Kidney (tissue), 14 donors: ENCODE measurements around the gene OR5A2. TPM values are rescaled to one million over a fixed set of nuclear protein-coding genes. Genes with fewer than 3 reads are reported as not detected.
"Not testable (repeated sequence)": the region's sequence is repeated elsewhere in the genome, so short reads cannot be mapped to it uniquely, and the experiment has no call there.

Experiments
- DNase-seq, 5 donors: peaks; one replicate each; pipeline ENCODE4 v3.0.0-alpha.2; 2013 to 2020
- FAIRE-seq: peaks from 2 replicates; lab custom pipeline; 2012; peaks lifted over from hg19 to GRCh38; lab: Jason Lieb, UNC
- H3K27ac ChIP-seq, 2 donors: one replicate each; pipeline ENCODE4 v1.7.0; 2013; ENCODE audit warnings: low read depth in 2 of 2, low read length in 2 of 2, inconsistent platforms in 1 of 2
- H3K27me3 ChIP-seq: one replicate; pipeline ENCODE4 v1.7.1; 2013; ENCODE audit warnings: low read length, inconsistent platforms; ENCODE audit not compliant: control insufficient read depth, insufficient read depth
- H3K36me3 ChIP-seq, 3 donors: one replicate each; pipeline versions ENCODE4 v1.7.0 to v1.7.1; 2013; ENCODE audit warnings: low read length in 3 of 3, control low read depth in 1 of 3, inconsistent platforms in 1 of 3; ENCODE audit not compliant: insufficient read depth in 3 of 3, control insufficient read depth in 2 of 3
- H3K4me1 ChIP-seq, 3 donors: one replicate each; pipeline versions ENCODE4 v1.7.0 to v1.7.1; 2013; ENCODE audit warnings: low read length in 3 of 3, inconsistent platforms in 1 of 3, low read depth in 1 of 3; ENCODE audit not compliant: control insufficient read depth in 2 of 3, insufficient read depth in 2 of 3
- H3K4me3 ChIP-seq, 3 donors: one replicate each; pipeline versions ENCODE4 v1.7.0 to v1.8.1; 2013; ENCODE audit warnings: low read length in 3 of 3, control low read depth in 1 of 3, inconsistent platforms in 1 of 3
- H3K9ac ChIP-seq, 3 donors: one replicate each; pipeline versions ENCODE4 v1.7.0 to v1.7.1; 2013; ENCODE audit warnings: low read length in 3 of 3, control low read depth in 1 of 3, inconsistent platforms in 1 of 3
- H3K9me3 ChIP-seq, 3 donors: one replicate each; pipeline versions ENCODE4 v1.7.0 to v1.7.1; 2013; ENCODE audit warnings: low read length in 3 of 3, control low read depth in 1 of 3, inconsistent platforms in 1 of 3; ENCODE audit not compliant: control insufficient read depth in 2 of 3, insufficient read depth in 1 of 3
- CTCF ChIP-seq: IDR thresholded peaks from 3 replicates; pipeline ENCODE4 v1.5.1; 2012; ENCODE audit warnings: mild to moderate bottlenecking, moderate library complexity, borderline replicate concordance; ENCODE audit not compliant: insufficient read depth; ENCODE audit errors: extremely low read depth
- intact Hi-C: fragments of 100-400 bp; cut with DNase I; formaldehyde crosslinking; loops from one replicate; pipeline ENCODE4 v1.11.1; 2022
- polyA plus RNA-seq: library from polyadenylated mRNA; stranded (reverse); fragments of 350-450 nt; fragmentation: Illumina TruSeq; extraction: RNeasy Lipid Tissue Mini Kit (QIAGEN cat#74804); gene quantifications from one replicate; pipeline ENCODE4 v1.2.3, GENCODE V29; 2014; ENCODE audit warnings: low read depth, low replicate concordance; ENCODE audit not compliant: insufficient read depth
- total RNA-seq: library from RNA; stranded (reverse); fragmentation: NEBNext Ultra II Directional; extraction: Animal tissue kit (Norgen Biotek cat#: 25700); gene quantifications from one replicate; pipeline ENCODE4 v1.2.1, GENCODE V29; 2021
- donor health status: control.
- donor health status: control.
- donor health status: control.
- donor health status: control.
- donor health status: control.
- donor health status: DM: yes; HTN: yes; CAD: no.
- donor health status: Normal renal cell carcinoma (clear cell type).

The OR5A2 gene
- total and polyA plus RNA-seq, 2 donors from 2014 or later, result not detected

- H3K9me3 ChIP-seq, result no peaks in the 10 kb centered on the region
- no peak for FAIRE-seq
- no peak overlapping the region for H3K9ac ChIP-seq
- intact Hi-C loops, result no loop called here
- H3K4me3 ChIP-seq, result no peak overlapping the region
- no peak for TF ChIP-seq CTCF
- no peak overlapping the region for H3K27ac ChIP-seq
- H3K27me3 ChIP-seq, result no peaks in the 10 kb centered on the region
- no peaks in the 10 kb centered on the region for H3K36me3 ChIP-seq
- no peak for DNase-seq
- H3K4me1 ChIP-seq, result no peaks in the 10 kb centered on the region
Observed at GRCh38 chr11:59394186-59394585, 32.0 kb downstream of the OR5A2 start.

- no peak for TF ChIP-seq CTCF
- DNase-seq, result no peak
- FAIRE-seq, result no peak
Observed at GRCh38 chr11:59380263-59381059, 45.8 kb downstream of the OR5A2 start.

GRCh38 chr11:59372324-59372723 lies 53.9 kb downstream of the OR5A2 start:
- H3K4me3 ChIP-seq, H3K9ac ChIP-seq, FAIRE-seq, DNase-seq, H3K27ac ChIP-seq, intact Hi-C loops, H3K36me3 ChIP-seq, H3K4me1 ChIP-seq, H3K9me3 ChIP-seq, H3K27me3 ChIP-seq: not testable (repeated sequence)

More at GRCh38 chr11:59380263-59381059, 45.8 kb downstream of the OR5A2 start:
- no peaks in the 10 kb centered on the region for H3K27me3 ChIP-seq
- H3K9me3 ChIP-seq, result no peaks in the 10 kb centered on the region
- H3K27ac ChIP-seq, result no peak overlapping the region
- intact Hi-C loops, result no loop called here
- no peak overlapping the region for H3K4me3 ChIP-seq
- H3K4me1 ChIP-seq, result no peaks in the 10 kb centered on the region
- no peak overlapping the region for H3K9ac ChIP-seq
- H3K36me3 ChIP-seq, result no peaks in the 10 kb centered on the region

- DNase-seq (no peak), FAIRE-seq (no peak)
- intact Hi-C loops, result no loop called here
Observed at GRCh38 chr11:59368238-59369022, 57.8 kb downstream of the OR5A2 start.

More at GRCh38 chr11:59368238-59369022, 57.8 kb downstream of the OR5A2 start:
- no peaks in the 10 kb centered on the region for H3K27me3 ChIP-seq
- no peak for TF ChIP-seq CTCF
- H3K4me1 ChIP-seq, result no peaks in the 10 kb centered on the region
- no peaks in the 10 kb centered on the region for H3K36me3 ChIP-seq
- H3K9me3 ChIP-seq, result peaks cover 0 to 8% (median 2%) of the 10 kb centered on the region in 3 donors
- no peak overlapping the region for H3K9ac ChIP-seq
- H3K27ac ChIP-seq, result no peak overlapping the region
- no peak overlapping the region for H3K4me3 ChIP-seq
